GM12865 (cell line): ENCODE results near the gene CACTIN.

Source experiments
- DNase-seq: peaks from one replicate; pipeline ENCODE4 v3.0.0; 2010; ENCODE audit warnings: low read depth
- H3K4me3 ChIP-seq: 2 replicates; pipeline ENCODE4 v1.5.1; 2011; ENCODE audit warnings: mild to moderate bottlenecking, low read depth, low read length, control low read depth
- TF ChIP-seq, protein P1 (sequence below): IDR thresholded peaks from 2 replicates; pipeline ENCODE4 v1.5.1; 2011; ENCODE audit warnings: low read length, control low read depth, low read depth, inconsistent platforms; ENCODE audit not compliant: insufficient read depth; ENCODE audit errors: missing control alignments

Gene CACTIN

DNA sequence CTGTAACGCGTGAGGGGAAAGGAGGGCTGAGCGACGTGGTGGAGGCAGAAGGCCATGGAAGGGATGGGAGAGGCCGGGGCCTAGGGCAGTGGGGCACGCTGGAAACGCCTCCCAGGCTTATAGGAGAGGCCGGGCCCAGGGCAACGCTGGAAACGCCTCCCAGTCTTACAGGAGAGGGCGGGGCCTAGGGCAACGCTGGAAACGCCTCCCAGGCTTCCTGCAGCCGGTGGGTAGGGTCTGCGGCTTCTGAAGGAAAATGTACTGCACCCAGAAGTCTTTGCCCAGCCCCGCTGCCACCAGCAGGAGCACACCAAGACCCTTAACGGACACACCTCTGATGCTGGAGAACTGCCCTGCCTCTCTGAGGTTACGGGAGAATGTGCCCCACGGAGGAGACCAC lies 9.1 kb downstream of the CACTIN start:
- no peak for DNase-seq
- TF ChIP-seq, protein P1, sequence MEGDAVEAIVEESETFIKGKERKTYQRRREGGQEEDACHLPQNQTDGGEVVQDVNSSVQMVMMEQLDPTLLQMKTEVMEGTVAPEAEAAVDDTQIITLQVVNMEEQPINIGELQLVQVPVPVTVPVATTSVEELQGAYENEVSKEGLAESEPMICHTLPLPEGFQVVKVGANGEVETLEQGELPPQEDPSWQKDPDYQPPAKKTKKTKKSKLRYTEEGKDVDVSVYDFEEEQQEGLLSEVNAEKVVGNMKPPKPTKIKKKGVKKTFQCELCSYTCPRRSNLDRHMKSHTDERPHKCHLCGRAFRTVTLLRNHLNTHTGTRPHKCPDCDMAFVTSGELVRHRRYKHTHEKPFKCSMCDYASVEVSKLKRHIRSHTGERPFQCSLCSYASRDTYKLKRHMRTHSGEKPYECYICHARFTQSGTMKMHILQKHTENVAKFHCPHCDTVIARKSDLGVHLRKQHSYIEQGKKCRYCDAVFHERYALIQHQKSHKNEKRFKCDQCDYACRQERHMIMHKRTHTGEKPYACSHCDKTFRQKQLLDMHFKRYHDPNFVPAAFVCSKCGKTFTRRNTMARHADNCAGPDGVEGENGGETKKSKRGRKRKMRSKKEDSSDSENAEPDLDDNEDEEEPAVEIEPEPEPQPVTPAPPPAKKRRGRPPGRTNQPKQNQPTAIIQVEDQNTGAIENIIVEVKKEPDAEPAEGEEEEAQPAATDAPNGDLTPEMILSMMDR, result no peak
- H3K4me3 ChIP-seq, result no peak overlapping the region

DNA sequence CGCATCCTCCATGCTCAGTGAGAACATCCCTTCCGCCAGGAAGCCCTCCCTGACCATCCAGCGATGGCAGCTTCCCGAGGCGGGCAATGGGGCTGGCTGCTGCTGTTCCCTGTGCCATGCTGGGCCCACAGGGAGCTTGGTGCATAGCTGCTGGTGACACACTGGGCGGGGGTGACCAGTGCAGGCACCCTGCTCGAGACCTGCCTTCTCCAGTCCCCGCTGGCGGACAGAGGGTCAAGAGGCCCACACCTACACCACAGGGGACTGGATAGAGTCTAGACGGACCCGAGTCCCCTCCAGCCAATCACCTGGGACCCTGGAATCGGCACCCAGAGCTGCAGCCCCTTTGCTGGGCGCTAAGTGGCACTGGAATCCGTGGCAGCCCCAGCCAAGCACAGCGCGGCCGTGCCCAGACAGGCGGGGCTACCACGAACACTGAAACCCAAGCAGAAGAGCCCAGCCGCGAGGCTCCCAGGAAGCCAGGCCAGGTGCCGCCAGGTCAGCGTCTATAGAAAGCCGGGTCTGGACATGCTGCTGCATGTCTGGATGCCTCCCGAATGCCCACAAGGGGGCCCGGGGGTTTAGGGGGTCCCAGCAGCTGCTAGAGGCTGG lies 11.0 kb downstream of the CACTIN start:
- TF ChIP-seq, protein P1, result no peak
- no peak for DNase-seq

DNA sequence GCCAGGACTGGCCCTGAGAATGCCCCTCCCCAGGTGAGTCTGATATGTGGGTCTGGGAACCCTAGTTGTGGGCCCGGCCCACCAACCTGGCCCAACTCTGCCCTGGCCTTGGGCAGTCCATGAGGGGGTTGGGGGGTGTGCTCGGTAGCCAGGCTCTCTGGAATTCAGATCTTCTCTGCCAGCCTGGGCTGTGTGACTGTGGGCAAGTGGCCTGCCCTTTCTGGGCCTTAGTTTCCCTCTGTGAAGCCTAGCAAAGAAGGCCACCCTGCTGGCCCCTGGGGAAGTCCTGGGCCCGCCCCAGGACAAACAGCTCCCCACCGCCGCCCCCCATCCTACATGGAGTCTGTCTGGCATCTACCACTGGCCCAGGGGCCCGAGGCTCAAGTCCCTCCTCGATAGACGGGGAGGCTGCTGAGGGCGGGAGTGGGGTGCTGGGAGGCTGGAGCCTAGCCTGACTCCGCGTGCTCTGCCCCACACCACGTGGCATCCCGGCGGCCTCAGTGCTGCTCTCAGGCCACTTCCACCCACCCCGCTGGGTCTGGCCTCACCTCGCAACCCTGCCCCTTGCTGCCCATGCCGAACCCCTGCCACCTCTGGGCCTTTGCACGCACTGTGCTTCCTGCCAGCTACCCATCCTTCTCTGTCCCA lies 11.6 kb downstream of the CACTIN start:
- no peak for DNase-seq
- TF ChIP-seq, protein P1, result no peak
- no peak overlapping the region for H3K4me3 ChIP-seq

More for the DNA sequence above, 11.0 kb downstream of the CACTIN start:
- no peak overlapping the region for H3K4me3 ChIP-seq

DNA sequence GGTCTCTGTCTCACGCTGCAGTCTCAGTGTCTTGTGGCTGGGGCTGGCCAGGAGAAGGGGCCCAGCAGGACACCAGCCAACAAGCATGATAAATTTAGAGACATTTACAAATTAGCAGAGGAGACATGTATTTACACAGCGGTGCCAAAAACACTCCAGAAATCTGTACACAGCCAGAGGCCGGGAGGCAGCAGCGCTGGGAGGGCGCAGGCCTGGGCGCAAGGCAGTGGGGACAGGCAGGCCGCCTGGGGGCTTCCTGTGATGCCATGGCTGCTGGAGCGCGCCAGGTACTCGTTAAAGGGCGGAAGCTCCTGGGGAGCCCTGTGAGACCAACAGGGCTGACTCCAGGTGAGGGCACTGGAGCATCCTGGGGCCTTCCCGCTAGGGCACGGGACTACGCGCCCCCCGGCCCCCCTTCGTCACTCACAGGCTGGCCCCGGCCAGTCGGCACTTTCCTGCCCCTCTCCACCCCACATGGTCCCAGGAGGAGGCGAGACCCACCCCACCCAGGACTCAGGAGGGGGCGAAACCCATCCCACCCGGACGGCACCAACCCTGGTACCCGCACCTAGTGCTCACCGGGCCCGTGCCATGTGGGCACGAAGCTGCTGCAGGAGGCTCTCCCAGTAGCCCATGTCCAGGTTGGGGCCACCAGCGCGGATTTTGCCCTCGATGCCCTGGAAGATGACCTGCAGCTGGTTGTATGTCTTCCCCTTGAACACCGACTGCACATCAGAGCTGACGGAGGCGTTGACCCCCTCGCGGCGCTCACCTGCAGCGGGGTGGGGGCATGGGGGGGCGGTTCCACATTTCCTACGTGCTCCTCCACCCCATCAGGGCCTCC lies 12.6 kb downstream of the CACTIN start:
- H3K4me3 ChIP-seq, result no peak overlapping the region
- DNase-seq, result no peak
- TF ChIP-seq, protein P1, result no peak

DNA sequence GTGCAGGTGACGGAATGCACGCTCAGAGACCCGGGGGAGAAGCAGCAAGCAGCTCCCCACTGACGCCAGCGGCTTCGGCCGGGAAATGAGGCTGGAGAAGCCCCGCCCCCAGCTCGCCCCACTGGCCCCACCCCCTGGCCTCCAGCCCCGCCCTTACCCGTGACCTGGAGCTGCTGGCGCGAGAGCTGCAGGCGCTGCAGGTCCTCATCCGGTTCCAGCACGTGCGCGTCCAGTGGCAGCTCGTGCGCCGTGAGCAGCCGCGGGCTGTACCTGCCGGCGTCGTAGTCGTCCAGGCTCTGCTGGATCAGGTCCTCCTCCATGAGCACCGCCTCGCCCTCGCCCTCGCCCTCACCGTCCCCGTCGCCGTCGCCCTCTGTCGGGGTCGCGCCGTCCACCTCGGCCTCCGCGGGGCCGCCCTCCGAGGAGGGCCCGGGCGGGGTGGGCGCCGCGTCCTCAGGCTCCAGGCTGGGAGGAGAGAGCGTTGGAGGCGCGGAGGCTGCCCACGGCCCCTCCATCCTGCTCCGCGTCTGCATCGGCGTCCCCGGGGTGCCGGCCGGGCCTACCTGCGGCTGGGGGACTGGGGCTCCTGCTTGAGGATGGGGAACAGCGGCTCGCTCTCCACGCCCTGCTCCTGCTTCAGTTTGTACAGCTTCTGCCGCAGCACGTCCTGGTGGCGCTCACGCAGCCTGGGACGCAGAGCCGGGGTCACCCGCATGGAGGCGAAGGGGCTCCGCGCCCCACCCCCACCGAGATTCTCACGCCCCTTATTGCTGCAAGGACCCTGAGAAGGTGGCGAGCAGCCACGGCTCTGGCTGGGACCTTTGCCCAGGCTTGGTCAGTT lies 13.5 kb downstream of the CACTIN start:
- H3K4me3 ChIP-seq, result no peak overlapping the region
- TF ChIP-seq, protein P1, result no peak
- DNase-seq, result no peak

DNA sequence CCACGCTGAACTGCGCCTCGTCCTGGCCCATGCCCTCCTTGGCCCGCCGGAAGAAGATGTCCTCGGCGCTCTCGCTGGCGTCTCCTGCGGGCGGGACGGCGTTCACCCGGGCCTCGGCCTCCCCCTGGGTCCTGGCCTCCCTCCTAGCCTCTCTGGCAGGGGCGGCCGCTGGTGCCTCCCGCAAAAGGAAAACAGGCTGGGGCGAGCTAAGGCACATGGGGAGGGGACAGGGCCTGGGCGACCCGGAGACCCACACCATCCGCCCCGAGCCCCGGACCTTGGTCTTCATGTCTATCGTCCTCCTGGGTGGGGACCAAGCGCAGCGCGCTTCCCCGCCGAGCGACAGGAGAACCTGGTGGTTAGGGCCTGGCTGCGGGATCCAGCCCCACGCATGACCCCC lies 14.3 kb downstream of the CACTIN start:
- no peak for DNase-seq
- TF ChIP-seq, protein P1, result no peak
- H3K4me3 ChIP-seq, result no peak overlapping the region
